Ishikawa (cell line): ENCODE data around the gene SLA2.

Experiments
- CEBPB ChIP-seq: IDR thresholded peaks from 2 replicates; pipeline ENCODE4 v1.6.1; 2012
- CREB1 ChIP-seq: IDR thresholded peaks from 2 replicates; pipeline ENCODE4 v1.6.1; 2012; ENCODE audit warnings: low read depth
- EGR1 ChIP-seq: IDR thresholded peaks from 2 replicates; pipeline ENCODE4 v1.6.1; 2012
- EP300 ChIP-seq: IDR thresholded peaks from 2 replicates; pipeline ENCODE4 v1.6.1; 2012; ENCODE audit warnings: borderline replicate concordance
- FOXM1 ChIP-seq: IDR thresholded peaks from 2 replicates; pipeline ENCODE4 v1.6.1; 2012; ENCODE audit warnings: low read depth, borderline replicate concordance
- NFIC ChIP-seq: IDR thresholded peaks from 2 replicates; pipeline ENCODE4 v1.6.1; 2012
- RAD21 ChIP-seq: IDR thresholded peaks from 2 replicates; pipeline ENCODE4 v1.6.1; 2012; ENCODE audit warnings: low read depth
- TAF1 ChIP-seq: IDR thresholded peaks from 2 replicates; pipeline ENCODE4 v1.6.1; 2012; ENCODE audit warnings: low read depth, mild to moderate bottlenecking
- TCF12 ChIP-seq: IDR thresholded peaks from 2 replicates; pipeline ENCODE4 v1.6.1; 2012; ENCODE audit warnings: low read depth
- TEAD4 ChIP-seq: IDR thresholded peaks from 2 replicates; pipeline ENCODE4 v1.6.1; 2012
- YY1 ChIP-seq: IDR thresholded peaks from 2 replicates; pipeline ENCODE4 v1.6.1; 2012; ENCODE audit warnings: low read depth
- ZBTB7A ChIP-seq: IDR thresholded peaks from 2 replicates; pipeline ENCODE4 v1.6.1; 2012; ENCODE audit warnings: low read depth
- TF ChIP-seq, protein P1 (sequence below): IDR thresholded peaks from 2 replicates; pipeline ENCODE4 v1.6.1; 2012
- TF ChIP-seq, protein P2 (sequence below): IDR thresholded peaks from 2 replicates; pipeline ENCODE4 v1.6.1; 2012; ENCODE audit warnings: low read depth, mild to moderate bottlenecking
- TF ChIP-seq, protein P3 (sequence below): IDR thresholded peaks from 2 replicates; pipeline ENCODE4 v1.6.1; 2012

The SLA2 gene

DNA sequence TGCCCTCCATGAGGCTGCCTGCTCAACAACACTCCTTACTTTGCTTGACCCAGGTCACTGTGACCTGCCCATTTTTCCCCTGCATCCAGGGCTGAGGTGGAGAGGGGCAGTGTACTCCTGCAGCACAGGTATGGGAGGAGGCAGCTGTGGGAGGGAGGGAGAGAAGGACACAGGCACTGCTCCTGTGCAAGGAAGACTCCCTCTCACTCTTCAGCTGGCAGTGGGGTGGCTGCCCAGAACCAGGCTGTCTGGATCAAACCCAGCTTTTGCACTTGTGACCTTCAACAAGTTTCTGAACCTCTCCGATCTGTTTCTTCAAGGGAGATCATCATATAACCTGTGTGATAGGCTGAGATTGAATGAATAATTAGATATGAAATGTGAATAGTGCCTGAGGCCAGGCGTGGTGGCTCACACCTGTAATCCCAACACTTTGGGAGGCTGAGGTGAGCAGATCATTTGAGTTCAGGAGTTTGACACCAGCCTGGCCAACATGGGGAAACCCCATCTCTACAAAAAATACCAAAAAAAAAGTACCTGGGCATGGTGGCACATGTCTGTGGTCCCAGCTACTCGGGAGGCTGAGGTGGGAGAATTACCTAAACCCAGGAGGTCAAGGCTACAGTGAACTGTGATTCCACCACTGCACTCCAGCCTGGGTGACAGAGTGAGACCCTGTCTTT, 58.5 kb downstream of the SLA2 start:
- TF ChIP-seq, protein P1, sequence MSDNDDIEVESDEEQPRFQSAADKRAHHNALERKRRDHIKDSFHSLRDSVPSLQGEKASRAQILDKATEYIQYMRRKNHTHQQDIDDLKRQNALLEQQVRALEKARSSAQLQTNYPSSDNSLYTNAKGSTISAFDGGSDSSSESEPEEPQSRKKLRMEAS = no peak
- TF ChIP-seq, protein P2, sequence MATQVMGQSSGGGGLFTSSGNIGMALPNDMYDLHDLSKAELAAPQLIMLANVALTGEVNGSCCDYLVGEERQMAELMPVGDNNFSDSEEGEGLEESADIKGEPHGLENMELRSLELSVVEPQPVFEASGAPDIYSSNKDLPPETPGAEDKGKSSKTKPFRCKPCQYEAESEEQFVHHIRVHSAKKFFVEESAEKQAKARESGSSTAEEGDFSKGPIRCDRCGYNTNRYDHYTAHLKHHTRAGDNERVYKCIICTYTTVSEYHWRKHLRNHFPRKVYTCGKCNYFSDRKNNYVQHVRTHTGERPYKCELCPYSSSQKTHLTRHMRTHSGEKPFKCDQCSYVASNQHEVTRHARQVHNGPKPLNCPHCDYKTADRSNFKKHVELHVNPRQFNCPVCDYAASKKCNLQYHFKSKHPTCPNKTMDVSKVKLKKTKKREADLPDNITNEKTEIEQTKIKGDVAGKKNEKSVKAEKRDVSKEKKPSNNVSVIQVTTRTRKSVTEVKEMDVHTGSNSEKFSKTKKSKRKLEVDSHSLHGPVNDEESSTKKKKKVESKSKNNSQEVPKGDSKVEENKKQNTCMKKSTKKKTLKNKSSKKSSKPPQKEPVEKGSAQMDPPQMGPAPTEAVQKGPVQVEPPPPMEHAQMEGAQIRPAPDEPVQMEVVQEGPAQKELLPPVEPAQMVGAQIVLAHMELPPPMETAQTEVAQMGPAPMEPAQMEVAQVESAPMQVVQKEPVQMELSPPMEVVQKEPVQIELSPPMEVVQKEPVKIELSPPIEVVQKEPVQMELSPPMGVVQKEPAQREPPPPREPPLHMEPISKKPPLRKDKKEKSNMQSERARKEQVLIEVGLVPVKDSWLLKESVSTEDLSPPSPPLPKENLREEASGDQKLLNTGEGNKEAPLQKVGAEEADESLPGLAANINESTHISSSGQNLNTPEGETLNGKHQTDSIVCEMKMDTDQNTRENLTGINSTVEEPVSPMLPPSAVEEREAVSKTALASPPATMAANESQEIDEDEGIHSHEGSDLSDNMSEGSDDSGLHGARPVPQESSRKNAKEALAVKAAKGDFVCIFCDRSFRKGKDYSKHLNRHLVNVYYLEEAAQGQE = no peak
- TF ChIP-seq TCF12 (no peak), TEAD4 (no peak), EP300 (no peak), FOXM1 (no peak), RAD21 (no peak), EGR1 (no peak), CEBPB (no peak), TAF1 (no peak), NFIC (no peak), ZBTB7A (no peak)
- TF ChIP-seq, protein P3, sequence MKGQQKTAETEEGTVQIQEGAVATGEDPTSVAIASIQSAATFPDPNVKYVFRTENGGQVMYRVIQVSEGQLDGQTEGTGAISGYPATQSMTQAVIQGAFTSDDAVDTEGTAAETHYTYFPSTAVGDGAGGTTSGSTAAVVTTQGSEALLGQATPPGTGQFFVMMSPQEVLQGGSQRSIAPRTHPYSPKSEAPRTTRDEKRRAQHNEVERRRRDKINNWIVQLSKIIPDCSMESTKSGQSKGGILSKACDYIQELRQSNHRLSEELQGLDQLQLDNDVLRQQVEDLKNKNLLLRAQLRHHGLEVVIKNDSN = no peak

DNA sequence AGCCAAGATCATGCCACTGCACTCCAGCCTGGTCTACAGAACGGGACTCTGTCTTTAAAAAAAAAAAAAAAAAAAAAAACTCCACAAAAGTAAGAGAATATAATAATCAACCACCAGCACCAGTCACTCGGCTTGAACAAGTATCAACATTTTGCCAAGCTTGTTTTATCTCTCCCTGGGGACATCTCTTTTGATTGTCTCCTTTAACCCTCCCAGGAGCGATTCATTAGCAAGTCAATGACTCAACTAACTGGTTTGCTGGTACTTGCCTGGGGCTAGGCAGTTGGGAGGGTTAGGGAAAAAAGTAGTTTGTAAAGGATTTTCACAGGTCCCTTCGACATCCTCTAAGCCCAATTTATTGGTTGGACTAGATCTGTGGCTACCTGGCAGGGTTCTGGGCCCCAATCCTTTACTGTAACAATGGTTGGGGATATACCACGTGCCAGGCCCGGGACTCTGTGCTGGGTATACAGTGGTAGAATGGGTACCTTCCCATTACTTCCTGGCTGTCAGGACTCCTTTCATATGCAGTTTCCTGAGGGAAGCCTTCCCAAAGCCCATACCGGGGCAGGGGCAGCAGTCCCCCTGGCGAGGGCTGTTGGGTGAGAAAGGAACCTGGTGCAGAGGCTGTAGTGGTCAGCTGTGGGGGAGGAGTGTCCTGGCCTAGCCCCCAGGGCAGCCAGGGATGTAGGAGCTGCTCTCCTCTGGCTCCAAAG, 60.4 kb downstream of the SLA2 start:
- TF ChIP-seq EP300 (no peak), CREB1 (no peak), RAD21 (no peak), EGR1 (no peak), FOXM1 (no peak), NFIC (no peak), YY1 (no peak), TAF1 (no peak), TCF12 (no peak), TEAD4 (no peak), ZBTB7A (no peak)
- TF ChIP-seq, protein P1 = no peak
- TF ChIP-seq, protein P3 = no peak
- TF ChIP-seq, protein P2 = no peak

DNA sequence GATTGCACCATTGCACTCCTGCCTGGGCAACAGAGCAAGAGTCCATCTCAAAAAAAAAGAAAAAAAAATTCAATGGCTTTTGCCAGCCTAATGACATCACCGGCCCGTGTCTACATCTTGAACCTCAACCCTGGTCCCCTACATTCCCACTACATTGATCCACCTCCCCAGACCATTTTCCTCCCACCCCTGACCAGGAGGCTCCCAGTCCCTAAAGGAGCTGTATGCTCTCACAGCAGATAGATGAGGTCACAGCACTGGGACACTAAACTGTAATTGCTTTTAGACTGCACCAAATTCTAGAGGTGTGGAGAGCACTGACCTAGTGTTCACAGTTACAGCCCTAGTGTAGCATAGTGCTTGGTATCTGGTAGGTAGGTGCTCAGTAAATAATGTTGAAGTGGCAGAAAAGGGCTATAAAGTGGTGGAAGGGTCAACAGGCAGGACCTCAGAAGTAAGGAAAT, 61.9 kb downstream of the SLA2 start:
- TF ChIP-seq, protein P3 = no peak
- TF ChIP-seq YY1 (no peak), EGR1 (no peak)

DNA sequence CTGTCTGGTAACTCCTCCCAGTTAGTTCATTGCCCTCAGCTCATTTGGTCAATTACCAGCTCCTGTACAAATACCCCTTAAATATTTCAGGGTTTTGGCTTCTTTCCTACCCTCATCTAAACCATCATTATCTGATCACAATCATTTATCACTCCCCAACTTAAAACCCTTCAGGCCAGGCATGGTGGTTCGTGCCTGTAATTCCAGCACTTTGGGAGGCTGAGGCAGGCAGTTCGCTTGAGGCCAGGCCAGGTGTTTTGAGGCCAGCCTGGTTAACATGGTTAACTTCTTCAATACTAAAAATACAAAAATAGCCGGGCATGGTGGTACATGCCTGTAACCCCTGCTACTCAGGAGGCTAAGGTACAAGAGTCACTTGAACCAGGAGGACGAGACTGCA, 63.2 kb downstream of the SLA2 start:
- no peak for TF ChIP-seq TCF12

DNA sequence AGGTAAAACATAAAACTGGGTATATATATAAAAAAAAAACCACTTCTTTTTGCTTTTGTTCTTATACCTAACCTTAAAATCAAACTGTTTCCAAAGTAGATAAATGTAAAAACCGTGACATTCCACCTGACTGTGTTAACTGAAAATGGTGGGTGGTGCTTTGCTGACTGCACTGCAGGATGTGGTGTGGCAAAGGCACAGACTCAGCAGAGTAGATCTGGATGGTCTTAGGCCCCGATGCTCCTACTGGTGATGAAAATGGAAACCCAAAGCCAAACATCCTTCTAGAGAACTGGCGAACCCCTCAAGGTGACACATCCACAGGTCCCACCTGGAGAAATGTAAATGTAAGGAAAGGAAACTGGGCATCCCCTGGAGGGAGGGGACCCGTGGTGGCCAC, 63.7 kb downstream of the SLA2 start:
- no peak for TF ChIP-seq NFIC
- TF ChIP-seq CREB1 = no peak
- TF ChIP-seq, protein P2 = no peak
- TF ChIP-seq RAD21 = no peak
- TF ChIP-seq YY1 = no peak
- TF ChIP-seq EP300 = no peak
- TF ChIP-seq CEBPB = no peak
- no peak for TF ChIP-seq FOXM1
- TF ChIP-seq, protein P3 = no peak
- TF ChIP-seq ZBTB7A = no peak
- no peak for TF ChIP-seq TAF1
- TF ChIP-seq, protein P1 = no peak
- no peak for TF ChIP-seq TEAD4
- no peak for TF ChIP-seq TCF12
- TF ChIP-seq EGR1 = no peak
